Mesothelial cell of epicardium (in vitro differentiated cells): ENCODE measurements around the gene KCNA3. TPM values are rescaled to one million over a fixed set of nuclear protein-coding genes. Genes with fewer than 3 reads are reported as not detected.

Experiments
- DNase-seq, 2 experiments: peaks; one replicate each; pipeline ENCODE4 v3.0.0; 2021; ENCODE audit warnings: low spot score in 2 of 2; ENCODE audit not compliant: unreplicated experiment in 2 of 2
- H3K27ac Mint-ChIP-seq: 2 replicates; pipeline ENCODE4 v1.8.0; 2021; ENCODE audit warnings: mixed read lengths
- H3K27me3 Mint-ChIP-seq: 2 replicates; pipeline ENCODE4 v1.8.0; 2021; ENCODE audit warnings: low read depth, mixed read lengths
- H3K36me3 Mint-ChIP-seq: 2 replicates; pipeline ENCODE4 v1.8.0; 2021; ENCODE audit warnings: mixed read lengths
- H3K4me1 Mint-ChIP-seq: 2 replicates; pipeline ENCODE4 v1.8.0; 2021; ENCODE audit warnings: mixed read lengths
- H3K4me3 Mint-ChIP-seq: 2 replicates; pipeline ENCODE4 v1.8.0; 2021; ENCODE audit warnings: mild to moderate bottlenecking, moderate library complexity, mixed read lengths
- H3K9me3 Mint-ChIP-seq: 2 replicates; pipeline ENCODE4 v1.8.0; 2021; ENCODE audit warnings: mixed read lengths
- total RNA-seq: library from RNA; stranded (reverse); gene quantifications from 3 replicates; pipeline ENCODE4 v1.2.1, GENCODE V29; 2021
- TF ChIP-seq, protein P1 (sequence below): fragments of 200-600 bp; sonication (generic); IDR thresholded peaks from one replicate; pipeline ENCODE4 v1.5.0; 2021; ENCODE audit warnings: antibody characterized with exemption; ENCODE audit not compliant: unreplicated experiment

The KCNA3 gene
- total RNA-seq, 1 donor from 2014 or later, result 0.34 TPM

GRCh38 chr1:110673197-110673701 lies 1.5 kb downstream of the KCNA3 start:
- TF ChIP-seq, protein P1, sequence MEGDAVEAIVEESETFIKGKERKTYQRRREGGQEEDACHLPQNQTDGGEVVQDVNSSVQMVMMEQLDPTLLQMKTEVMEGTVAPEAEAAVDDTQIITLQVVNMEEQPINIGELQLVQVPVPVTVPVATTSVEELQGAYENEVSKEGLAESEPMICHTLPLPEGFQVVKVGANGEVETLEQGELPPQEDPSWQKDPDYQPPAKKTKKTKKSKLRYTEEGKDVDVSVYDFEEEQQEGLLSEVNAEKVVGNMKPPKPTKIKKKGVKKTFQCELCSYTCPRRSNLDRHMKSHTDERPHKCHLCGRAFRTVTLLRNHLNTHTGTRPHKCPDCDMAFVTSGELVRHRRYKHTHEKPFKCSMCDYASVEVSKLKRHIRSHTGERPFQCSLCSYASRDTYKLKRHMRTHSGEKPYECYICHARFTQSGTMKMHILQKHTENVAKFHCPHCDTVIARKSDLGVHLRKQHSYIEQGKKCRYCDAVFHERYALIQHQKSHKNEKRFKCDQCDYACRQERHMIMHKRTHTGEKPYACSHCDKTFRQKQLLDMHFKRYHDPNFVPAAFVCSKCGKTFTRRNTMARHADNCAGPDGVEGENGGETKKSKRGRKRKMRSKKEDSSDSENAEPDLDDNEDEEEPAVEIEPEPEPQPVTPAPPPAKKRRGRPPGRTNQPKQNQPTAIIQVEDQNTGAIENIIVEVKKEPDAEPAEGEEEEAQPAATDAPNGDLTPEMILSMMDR, result no peak
- peaks cover 4% of the 10 kb centered on the region for H3K9me3 Mint-ChIP-seq
- no peaks in the 10 kb centered on the region for H3K36me3 Mint-ChIP-seq
- H3K4me1 Mint-ChIP-seq, result peaks cover 3% of the 10 kb centered on the region
- no peak overlapping the region for H3K27ac Mint-ChIP-seq
- peaks cover 85% of the 10 kb centered on the region for H3K27me3 Mint-ChIP-seq
- H3K4me3 Mint-ChIP-seq, result peak overlapping the region; percentile 61
- DNase-seq, result no peak

DNA sequence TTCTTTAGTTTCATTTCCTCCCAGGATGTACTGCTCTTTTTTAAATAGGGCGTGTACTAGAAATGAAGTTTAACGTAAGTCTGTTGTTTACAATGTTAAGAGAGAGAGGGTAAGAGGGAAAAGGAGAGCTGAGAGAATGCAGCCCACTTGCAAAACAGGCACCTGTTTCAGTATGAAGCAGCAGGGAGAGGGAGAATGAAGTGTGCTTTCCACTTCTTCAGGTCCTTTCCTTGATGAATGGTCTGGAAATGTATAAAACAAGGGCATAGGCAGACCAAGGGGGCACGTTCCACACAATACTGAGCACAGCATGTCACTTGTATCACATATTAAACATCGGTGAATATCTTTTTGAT lies 2.0 kb downstream of the KCNA3 start:
- no peak for DNase-seq
- Mint-ChIP-seq H3K4me3 (peak overlapping the region; percentile 61), H3K27me3 (peaks cover 85% of the 10 kb centered on the region), H3K4me1 (peaks cover 3% of the 10 kb centered on the region), H3K9me3 (peaks cover 4% of the 10 kb centered on the region), H3K27ac (no peak overlapping the region), H3K36me3 (no peaks in the 10 kb centered on the region)
- TF ChIP-seq, protein P1, result no peak

DNA sequence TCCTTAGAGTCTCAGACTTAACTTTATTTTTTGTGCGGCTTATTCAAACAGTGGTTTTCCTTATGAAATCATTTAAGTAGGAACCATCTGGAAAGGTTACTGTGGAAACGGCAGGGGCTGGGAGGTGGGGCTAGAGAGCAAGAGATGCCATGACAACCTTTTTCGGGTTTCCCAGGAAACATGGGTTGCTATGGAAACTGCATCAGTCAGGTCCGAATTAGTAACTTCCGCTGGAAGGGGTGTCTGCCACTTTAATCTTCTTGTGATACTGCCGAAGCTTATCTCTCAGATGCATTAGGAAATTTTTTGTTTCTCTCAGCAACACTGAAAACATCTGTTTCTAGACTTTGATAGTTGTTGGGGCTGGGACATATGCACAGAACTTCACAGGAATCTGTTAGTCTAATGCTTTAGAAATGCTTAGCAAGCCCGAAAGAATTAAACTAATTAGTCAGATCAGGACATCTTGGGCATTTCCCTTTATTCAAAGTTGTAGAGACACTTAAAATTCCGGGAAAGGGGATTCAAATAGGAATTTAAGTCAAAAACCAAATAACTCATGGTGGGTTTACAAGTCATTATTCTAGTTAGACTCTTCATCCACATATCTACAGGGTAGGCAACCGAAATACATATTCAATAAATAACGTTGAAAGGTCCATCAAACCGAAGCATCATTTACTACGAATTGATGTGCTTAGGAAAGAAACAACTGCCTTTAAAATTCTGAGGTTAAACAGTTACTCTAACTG lies 2.6 kb downstream of the KCNA3 start:
- Mint-ChIP-seq H3K36me3 (no peaks in the 10 kb centered on the region), H3K4me1 (peaks cover 3% of the 10 kb centered on the region), H3K27me3 (peaks cover 84% of the 10 kb centered on the region), H3K4me3 (peak overlapping the region; percentile 61), H3K27ac (no peak overlapping the region), H3K9me3 (peaks cover 4% of the 10 kb centered on the region)
- no peak for DNase-seq
- TF ChIP-seq, protein P1, result no peak

- H3K4me1 Mint-ChIP-seq, result peaks cover 3% of the 10 kb centered on the region
- no peak overlapping the region for H3K4me3 Mint-ChIP-seq
- H3K36me3 Mint-ChIP-seq, result no peaks in the 10 kb centered on the region
- H3K27ac Mint-ChIP-seq, result no peak overlapping the region
- TF ChIP-seq, protein P1, result no peak
- peaks cover 4% of the 10 kb centered on the region for H3K9me3 Mint-ChIP-seq
- peaks cover 77% of the 10 kb centered on the region for H3K27me3 Mint-ChIP-seq
- no peak for DNase-seq
These were observed 3.4 kb downstream of the KCNA3 start for GRCh38 chr1:110671361-110671760.

- Mint-ChIP-seq H3K27ac (no peak overlapping the region), H3K4me3 (no peak overlapping the region), H3K4me1 (peaks cover 2% of the 10 kb centered on the region)
These were observed 6.2 kb downstream of the KCNA3 start for GRCh38 chr1:110668549-110668948.

More at GRCh38 chr1:110668549-110668948, 6.2 kb downstream of the KCNA3 start:
- TF ChIP-seq, protein P1, result no peak
- H3K36me3 Mint-ChIP-seq, result no peaks in the 10 kb centered on the region
- DNase-seq, result no peak
- H3K27me3 Mint-ChIP-seq, result peaks cover 55% of the 10 kb centered on the region
- peaks cover 3% of the 10 kb centered on the region for H3K9me3 Mint-ChIP-seq
